OCI-LY7 (cell line): ENCODE measurements around the gene FZD10. TPM values are rescaled to one million over a fixed set of nuclear protein-coding genes. Genes with fewer than 3 reads are reported as not detected.

Experiments
- total RNA-seq, 2 experiments: library from RNA; depleted of rRNA in 1 of 2; stranded (reverse); fragments of >200 nt in 1 of 2; shearing (Covaris generic) in 1 of 2; gene quantifications; 2 replicates each; pipeline ENCODE4 v1.2.3, GENCODE V29; 2014 to 2022

The FZD10 gene
- total RNA-seq, 2 experiments from 2014 or later = not detected

Other genes starting within 250 kb of the FZD10 start
- gene PIWIL1, start 175.4 kb downstream of the FZD10 start, total RNA-seq (2014; rRNA removed; shearing (Covaris generic)) = not detected in 2 replicates
- not detected in 2 replicates for gene PIWIL1, start 175.4 kb downstream of the FZD10 start, total RNA-seq (2022)